Renal cortex interstitium (tissue), 11 donors: Measurements from ENCODE around the gene PLEKHH1. TPM values are rescaled to one million over a fixed set of nuclear protein-coding genes. Genes with fewer than 3 reads are reported as not detected.
"Not testable (repeated sequence)": the region's sequence is repeated elsewhere in the genome, so short reads cannot be mapped to it uniquely, and the experiment has no call there.

Experiments used
- DNase-seq, 11 donors: peaks; one replicate each; pipeline ENCODE4 v3.0.0-alpha.2; 2013; ENCODE audit warnings: low read depth in 9 of 11, low spot score in 4 of 11; ENCODE audit errors: extremely low read depth in 1 of 11
- polyA plus RNA-seq, 3 donors: library from polyadenylated mRNA; unstranded; fragments of 120-200 nt; gene quantifications; one replicate each; pipeline ENCODE4 v1.2.1, GENCODE V29; 2013; ENCODE audit not compliant: insufficient read length in 3 of 3

The PLEKHH1 gene
- polyA plus RNA-seq, 3 donors, result 43.9 to 75.3 (median 51.7) TPM

DNA sequence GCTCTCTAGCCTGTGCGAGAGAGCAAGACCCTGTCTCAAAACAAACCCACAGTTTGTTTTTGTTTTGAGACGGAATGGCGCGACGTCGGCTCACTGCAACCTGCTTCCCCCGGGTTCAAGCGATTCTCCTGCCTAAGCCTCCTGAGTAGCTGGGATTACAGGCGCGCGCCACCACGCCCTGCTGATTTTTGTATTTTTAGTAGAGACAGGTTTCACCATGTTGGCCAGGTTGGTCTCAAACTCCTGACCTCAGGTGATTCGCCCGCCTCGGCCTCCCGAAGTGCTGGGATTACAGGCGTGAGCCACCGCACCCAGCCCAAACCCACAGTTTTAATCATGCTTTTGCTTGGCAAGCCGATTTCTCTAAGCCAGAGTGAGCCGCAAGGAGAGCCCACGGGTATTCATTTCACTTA is 67.5 kb downstream of the PLEKHH1 start:
- not testable (repeated sequence) for DNase-seq

DNA sequence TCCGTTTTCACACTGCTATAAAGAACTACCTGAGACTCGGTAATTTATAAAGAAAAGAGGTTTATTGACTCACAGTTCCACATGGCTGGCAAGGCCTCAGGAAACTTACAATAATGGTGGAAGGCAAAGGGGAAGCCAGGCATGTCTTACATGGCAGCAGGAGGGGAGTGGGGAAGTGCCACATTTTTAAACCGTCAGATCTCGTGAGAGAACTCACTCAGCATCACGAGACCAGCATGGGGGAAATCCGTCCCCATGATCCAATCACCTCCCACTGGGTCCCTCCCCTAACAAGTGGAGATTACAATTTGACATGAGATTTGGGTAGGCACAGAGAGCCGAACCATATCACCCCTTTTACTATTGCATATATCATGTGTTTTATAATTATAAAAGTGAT is 69.0 kb downstream of the PLEKHH1 start:
- no peak for DNase-seq

GRCh38 chr14:67602995-67603545 is 70.0 kb downstream of the PLEKHH1 start:
- peak in 1 of 11 donors; percentile 59 for DNase-seq

- no peak for DNase-seq
These were observed 74.6 kb downstream of the PLEKHH1 start for GRCh38 chr14:67607646-67608045.

DNA sequence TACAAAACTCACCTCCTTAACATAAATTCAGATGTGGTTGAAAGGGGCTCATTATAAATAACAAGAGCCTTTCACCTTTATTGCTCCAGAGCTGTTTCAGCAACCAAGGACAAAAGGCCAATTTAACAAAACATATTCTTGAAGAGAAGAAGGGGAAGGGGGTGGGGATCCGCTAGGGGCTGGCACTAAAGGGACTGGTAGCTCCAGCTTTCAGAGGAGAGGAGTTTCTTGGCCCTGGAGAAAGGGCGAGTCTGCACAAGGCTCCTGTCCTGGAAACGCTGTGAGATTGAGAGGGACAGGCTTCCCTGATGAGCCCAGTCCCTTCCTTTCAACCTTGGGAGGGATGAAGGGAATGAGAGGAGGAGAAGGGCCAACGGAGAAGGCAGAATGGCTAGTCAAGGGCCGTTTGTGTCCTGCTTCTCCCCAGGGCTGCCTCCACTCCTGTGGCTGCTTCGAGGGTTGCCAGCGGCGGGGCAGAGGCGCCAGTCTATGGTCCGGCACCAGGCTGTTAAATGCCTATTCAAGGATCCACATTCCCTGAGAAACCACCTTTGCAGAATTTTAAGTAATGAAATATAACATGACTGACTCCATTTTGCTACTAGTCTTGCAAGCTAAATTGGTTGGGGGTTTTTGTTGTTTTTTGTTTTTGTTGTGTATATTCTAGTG is 76.7 kb downstream of the PLEKHH1 start:
- no peak for DNase-seq

DNA sequence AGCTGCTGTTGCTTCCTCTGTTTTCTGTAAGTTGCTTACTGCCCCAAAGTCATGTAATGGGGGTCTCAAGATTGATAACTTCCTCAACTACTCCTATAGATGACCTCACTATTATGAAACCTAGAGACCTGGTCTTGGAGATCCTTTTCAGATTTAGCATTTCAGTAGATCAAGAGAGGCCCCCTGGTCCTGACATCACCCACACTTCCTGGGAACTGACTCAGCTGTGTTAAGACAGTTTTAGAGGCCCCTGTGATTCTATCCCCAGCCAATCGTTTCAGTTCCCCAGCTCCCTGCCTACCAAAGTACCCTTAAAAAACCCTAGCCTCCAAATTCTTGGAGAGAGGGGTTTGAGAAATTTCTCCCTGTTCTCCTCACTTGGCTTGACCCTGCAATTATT is 77.4 kb downstream of the PLEKHH1 start:
- no peak for DNase-seq

- DNase-seq, result peak in 7 of 11 donors; percentile 63 to 86 (median 73)
These were observed 85.5 kb downstream of the PLEKHH1 start for GRCh38 chr14:67618617-67619063.

DNA sequence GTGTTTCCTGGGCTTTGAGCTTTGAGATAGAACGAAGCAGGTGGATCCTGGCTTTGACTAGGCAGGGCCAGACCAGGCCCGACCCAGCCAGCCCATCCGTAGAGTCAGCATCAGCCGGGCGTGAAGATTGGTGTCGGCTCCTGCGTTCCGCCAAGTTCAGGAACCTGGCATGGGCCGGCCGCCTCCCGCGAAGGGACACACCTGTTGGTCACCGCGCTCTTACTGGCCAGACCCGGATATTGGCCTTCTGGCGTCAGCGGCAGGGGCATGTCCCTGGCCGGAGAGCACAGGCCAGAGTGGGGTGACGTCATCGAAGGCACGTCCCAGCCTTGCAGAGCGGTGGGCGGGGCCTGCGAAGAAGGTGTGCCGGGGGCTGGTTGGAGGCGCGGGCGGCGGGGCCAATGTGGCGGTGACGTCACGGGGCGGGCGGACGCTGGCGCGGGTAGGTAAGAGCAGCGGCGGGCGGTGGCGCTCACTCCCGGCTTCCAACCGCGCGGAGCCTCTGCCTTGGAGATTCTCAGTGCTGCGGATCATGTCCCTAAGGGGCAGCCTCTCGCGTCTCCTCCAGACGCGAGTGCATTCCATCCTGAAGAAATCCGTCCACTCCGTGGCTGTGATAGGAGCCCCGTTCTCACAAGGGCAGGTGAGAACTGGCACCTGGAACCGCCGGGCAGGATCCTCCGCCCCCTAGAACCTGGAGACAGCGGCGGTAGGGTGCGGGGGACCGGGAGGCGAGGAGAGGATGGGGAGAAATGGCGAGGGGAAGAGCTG is 86.5 kb downstream of the PLEKHH1 start, which contains the start of gene ARG2:
TSS of gene ARG2 (plus strand) at position 475 of the 771 bp plus-strand sequence. CDS start at position 533, 58 bp downstream.
- peak in 10 of 11 donors; percentile 68 to 93 (median 90) for DNase-seq

DNA sequence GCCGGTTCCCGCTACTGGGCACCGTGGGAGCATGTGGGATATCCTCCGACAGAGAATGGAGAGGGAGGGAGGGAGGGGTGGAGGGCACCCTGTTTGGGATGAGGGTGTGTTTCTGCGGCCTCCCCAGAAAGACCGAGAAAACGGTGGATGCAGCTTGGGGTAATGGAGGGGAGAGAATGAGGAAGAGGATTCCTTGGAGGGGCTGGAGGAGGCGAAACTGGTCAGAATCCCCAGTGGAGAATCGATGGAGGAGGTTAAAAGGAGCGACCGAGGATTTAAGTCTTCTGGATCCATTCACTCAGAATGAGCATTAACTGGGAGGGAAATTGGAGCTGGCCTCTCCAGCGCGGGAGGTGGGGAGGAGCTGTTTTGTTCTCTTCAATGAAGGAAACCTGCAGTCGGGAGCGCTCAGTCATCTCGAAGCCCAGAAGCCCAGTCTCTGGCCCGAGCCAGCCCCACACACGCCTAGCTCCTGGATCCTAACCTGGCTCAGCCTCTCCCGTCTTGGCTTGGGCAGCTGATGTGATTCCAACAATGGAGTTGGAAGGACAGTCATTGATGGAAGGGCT is 87.2 kb downstream of the PLEKHH1 start:
- DNase-seq, result peak in 2 of 11 donors; percentile 21

DNA sequence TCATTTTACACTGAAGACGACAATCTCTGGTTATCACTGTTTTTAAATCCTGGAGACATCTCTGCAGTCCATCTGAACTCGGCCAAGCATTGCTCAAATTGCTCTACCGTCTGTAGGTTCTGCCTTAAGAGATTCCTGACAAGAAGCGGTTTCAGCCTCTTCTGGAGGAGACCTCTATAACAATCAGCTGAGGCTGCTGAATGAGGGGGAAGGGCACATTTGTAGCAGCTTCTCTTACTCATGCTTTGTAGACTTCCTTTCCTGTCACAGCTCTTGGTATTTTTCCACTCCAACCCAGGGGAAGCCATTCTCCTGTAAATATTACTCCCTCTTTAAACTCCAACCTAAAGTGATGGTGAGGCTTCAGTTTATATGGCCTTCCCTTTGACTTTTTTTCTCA is 89.6 kb downstream of the PLEKHH1 start:
- DNase-seq, result peak in 4 of 11 donors; percentile 35 to 65 (median 52)

- DNase-seq, result peak in 1 of 11 donors; percentile 4
These were observed 90.0 kb downstream of the PLEKHH1 start for GRCh38 chr14:67623114-67623513.

DNA sequence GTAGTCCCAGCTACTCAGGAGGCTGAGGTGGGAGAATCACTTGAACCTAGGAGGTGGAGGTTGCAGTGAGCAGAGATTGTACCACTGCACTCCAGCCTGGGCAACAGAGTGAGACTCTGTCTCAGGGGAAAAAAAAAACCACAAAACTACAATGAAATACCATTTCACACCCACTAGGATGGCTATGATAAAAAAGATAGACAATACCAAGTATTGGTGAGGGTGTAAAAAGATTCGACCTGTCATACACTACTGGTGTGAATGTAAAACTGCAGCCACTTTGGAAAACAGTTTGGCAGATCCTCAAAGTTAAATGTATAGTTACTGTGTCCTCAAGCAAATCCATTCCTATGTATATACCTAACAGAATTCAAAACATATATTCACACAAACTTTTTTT is 93.0 kb downstream of the PLEKHH1 start:
- not testable (repeated sequence) for DNase-seq

DNA sequence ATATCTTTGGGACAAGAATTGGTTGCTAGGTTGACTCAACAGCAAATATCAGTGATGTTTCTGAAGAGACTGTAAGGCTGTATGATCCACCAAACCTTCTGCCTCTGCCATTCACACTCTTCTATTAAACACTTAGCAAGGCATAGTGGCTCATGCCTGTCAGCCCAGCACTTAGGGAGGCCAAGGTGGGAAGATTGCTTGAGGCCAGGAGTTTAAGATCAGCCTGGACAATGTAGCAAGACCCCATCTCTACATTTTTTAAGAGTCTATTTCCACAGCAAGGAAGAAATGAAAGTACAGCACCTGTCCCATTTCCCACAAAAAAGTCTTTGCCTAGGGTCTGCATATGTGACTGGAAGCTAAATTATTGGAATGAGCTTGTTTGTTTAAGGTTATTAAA is 94.4 kb downstream of the PLEKHH1 start:
- no peak for DNase-seq

DNA sequence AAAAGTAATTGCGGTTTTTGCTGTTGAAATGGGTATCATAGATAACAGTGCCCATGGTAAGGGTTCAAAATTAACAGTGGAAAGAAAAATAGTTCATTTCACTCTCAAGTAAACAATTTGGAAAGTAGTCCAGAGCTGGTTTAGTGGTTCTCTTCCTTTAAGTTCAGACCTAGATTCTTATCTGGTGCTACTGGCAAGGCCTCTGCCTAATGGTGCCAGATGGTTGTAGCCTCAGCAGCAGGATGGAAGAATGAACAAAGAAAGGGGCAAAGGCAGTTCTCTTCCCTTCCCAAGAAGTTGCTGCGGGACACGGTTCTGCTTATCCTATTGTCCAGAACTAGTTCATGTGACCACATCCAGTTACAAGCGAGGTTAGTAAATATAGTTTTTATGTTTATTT is 97.1 kb downstream of the PLEKHH1 start:
- DNase-seq, result no peak

DNA sequence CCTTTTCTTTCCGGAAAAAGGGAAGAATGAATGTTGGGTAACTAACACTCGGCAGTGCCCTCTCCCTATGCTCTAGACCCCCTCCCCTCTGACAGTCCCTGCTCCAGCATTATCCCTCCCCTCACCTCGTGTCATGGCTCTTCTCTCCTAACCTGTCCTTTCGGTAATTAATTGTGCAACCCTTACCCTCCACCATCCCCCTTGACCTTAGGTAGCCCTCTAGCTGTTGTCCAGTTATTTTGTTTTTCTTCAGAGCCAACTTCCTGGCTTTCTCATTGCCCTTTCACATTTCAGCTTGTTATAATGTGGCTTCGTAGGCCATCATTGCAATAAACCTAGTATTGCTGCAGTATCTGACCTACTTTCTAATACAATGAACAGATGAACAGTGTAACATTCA is 97.8 kb downstream of the PLEKHH1 start:
- DNase-seq, result no peak

GRCh38 chr14:67633451-67634147 is 100.5 kb downstream of the PLEKHH1 start:
- DNase-seq, result no peak

- DNase-seq, result no peak
These were observed 103.3 kb downstream of the PLEKHH1 start for GRCh38 chr14:67636361-67636919.

- DNase-seq, result no peak
These were observed 105.6 kb downstream of the PLEKHH1 start for GRCh38 chr14:67638642-67639041.
